ENCODE measurements around the gene ZBTB45.
"Not testable (repeated sequence)": the region's sequence is repeated elsewhere in the genome, so short reads cannot be mapped to it uniquely, and the experiment has no call there.

The ZBTB45 gene

GRCh38 chr19:58554494-58555368, 35.1 kb upstream of the ZBTB45 start, which contains the start of gene CHMP2A:
TSS of gene CHMP2A (minus strand) at chr19:58555105. CDS start at chr19:58554212, 893 bp downstream.
- peak; percentile 98 to 99 for DNase-seq

- DNase-seq: peak in 1 of 2 donors; percentile 47
Observed at GRCh38 chr19:58553799-58554493, 34.3 kb upstream of the ZBTB45 start.

GRCh38 chr19:58552655-58553054, 33.0 kb upstream of the ZBTB45 start:
- DNase-seq: no peak

DNA sequence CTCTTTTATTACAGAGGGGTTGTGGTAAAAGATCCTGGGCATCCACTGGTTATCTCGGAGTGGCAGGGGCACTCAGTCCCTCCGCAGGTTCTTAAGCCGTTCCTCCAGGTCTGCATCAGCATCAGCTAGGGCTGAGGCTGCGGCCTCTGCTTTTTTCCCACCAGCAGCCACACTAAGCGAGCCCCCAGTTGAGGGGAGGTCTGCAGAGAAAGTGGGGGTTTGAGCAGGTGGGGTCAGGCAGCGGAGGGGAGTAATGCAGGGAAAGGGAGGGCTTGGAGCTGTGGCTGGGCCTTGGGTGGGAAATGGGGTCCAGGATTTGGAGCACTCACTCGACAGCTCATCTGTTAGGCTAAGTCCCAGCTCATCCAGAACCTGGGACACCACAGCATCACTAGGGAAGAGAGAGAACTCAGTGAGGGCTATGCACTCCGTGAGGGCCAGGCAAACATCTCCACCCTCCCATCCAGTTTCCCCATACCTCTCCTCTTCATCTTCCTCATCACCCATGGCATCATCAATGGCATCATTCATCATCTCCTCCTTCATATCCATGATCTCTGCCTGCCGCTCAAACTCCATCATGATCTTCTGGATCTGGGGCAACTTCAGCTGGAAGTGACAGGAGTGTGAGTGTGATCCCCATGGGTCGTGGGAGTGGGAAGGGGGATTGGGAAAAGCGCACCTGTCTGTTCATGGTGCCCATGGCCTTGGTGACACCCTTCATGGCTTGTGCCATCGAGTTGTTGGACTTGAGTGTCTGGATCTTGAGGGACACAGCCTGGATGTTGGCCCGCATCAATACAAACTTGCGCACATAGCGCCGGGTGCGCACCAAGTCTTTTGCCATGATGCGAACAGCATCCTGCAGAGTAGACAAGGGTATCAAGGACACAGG, 32.2 kb upstream of the ZBTB45 start:
- DNase-seq: peak in 1 of 2 donors; percentile 21

DNA sequence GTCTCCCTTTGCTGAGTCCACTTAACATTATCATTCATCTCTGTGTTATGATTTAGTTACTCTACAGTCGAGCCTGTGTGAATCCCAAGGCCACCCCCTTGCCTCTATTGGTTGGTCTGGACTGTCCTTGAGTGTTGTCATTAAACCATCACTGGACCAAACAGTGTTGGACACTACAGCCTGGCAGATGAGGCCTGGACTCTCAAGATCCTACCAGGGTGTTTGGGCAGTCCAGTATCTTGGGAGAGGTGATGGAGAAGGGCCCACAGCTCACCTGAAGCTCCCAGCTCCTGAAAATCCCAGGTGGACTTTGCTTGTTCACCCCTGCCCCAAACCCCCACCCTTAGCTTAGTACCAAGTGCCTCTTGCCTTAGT, 31.5 kb upstream of the ZBTB45 start:
- DNase-seq: no peak

DNA sequence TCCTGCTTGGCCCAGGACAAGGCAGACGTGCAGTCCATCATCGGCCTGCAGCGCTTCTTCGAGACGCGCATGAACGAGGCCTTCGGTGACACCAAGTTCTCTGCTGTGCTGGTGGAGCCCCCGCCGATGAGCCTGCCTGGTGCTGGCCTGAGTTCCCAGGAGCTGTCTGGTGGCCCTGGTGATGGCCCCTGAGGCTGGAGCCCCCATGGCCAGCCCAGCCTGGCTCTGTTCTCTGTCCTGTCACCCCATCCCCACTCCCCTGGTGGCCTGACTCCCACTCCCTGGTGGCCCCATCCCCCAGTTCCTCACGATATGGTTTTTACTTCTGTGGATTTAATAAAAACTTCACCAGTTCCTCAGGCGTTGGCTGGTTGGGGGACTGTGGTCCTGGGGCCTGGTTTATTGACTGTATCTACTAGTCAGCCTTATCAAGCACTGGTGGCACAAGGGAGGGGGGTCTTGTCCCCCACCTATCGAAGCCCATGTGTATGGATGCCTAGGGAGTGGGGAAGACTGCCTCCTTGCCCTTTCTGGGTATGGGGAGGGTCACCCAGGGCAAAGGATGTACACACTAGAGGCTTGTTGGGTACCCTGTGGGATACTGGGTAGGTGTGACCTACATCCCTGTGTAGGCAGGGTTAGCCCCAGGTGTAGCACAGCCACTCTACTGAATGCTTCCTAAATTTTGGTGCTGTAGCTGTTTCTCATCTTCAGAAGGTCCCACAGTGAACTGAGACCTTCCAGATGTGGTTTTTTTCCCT, 30.9 kb upstream of the ZBTB45 start:
- peak in 1 of 2 donors; percentile 18 for DNase-seq

DNA sequence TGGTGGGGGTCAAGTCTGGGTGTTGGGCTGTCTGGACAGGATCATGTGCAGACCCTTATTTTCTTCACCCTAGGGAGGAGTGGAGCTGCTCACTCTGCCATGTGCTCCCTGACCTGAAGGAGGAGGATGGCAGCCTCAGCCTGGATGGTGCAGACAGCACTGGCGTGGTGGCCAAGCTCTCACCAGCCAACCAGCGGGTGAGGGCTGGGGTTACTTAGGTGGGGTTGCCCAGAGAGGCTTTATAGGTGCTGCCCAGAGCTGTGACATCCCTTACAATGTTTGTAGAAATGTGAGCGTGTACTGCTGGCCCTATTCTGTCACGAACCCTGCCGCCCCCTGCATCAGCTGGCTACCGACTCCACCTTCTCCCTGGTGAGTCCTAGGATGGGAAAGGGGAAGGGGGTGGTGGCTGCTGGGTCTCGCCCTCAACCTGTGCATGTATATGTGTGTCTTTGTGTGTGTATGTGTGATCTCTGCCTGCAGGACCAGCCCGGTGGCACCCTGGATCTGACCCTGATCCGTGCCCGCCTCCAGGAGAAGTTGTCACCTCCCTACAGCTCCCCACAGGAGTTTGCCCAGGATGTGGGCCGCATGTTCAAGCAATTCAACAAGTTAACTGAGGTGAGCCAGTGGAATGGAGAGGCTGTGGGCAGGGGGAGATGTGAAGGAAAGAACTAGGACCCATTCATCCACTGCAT, 30.2 kb upstream of the ZBTB45 start:
- no peak for DNase-seq

GRCh38 chr19:58548859-58549663, 29.5 kb upstream of the ZBTB45 start:
- no peak for DNase-seq

DNA sequence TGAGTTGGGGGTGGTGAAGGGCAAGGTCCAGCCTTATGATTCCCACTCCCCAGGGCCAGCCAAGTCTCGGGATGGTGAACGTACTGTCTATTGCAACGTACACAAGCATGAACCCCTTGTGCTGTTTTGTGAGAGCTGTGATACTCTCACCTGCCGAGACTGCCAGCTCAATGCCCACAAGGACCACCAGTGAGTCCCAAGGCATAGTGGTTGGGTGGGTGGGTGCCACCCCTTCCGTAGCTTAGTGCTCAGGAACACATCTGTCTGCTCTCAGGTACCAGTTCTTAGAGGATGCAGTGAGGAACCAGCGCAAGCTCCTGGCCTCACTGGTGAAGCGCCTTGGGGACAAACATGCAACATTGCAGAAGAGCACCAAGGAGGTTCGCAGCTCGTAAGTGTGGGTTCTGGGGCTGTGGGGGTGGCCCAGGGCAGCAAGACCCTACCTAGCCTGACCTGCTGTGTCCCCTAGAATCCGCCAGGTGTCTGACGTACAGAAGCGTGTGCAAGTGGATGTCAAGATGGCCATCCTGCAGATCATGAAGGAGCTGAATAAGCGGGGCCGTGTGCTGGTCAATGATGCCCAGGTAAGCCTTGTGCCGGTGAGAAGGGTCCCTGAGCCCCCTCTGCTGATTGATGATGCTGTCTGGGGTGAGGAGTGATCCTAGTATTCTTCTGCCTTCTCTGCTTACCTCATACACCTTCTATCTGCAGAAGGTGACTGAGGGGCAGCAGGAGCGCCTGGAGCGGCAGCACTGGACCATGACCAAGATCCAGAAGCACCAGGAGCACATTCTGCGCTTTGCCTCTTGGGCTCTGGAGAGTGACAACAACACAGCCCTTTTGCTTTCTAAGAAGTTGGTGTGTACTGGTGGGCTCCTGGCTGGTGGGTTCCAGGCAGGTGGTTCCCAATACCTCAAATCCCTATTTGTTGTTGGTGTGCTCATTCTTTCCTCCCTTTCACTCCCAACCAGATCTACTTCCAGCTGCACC, 28.0 kb upstream of the ZBTB45 start:
- peak in 1 of 2 donors; percentile 19 for DNase-seq

DNA sequence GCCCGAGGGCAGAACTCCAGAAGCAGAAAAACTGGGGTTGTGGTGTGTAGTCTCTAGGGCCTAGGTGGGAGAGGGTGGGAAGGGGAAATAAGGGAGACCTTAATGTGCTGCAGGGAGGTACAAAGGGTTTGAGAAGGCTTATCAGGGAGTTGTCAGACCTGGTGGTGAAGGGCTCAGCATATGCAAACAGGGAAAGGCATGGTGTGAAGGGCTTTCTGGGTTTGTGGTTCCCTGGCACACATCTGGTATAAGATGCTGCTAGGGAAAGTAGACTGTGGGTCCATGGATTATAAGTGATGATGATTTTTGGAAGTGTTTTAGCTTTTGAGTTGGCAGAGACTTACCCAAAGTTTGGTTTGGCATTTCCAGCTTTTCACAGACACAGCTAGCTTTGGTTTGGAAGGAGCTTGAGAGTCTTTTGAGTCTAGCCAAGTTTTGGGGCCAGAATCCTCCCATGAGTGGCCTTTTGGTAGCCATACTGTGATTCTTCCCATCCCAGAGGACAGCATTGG, 26.5 kb upstream of the ZBTB45 start:
- DNase-seq: no peak

DNA sequence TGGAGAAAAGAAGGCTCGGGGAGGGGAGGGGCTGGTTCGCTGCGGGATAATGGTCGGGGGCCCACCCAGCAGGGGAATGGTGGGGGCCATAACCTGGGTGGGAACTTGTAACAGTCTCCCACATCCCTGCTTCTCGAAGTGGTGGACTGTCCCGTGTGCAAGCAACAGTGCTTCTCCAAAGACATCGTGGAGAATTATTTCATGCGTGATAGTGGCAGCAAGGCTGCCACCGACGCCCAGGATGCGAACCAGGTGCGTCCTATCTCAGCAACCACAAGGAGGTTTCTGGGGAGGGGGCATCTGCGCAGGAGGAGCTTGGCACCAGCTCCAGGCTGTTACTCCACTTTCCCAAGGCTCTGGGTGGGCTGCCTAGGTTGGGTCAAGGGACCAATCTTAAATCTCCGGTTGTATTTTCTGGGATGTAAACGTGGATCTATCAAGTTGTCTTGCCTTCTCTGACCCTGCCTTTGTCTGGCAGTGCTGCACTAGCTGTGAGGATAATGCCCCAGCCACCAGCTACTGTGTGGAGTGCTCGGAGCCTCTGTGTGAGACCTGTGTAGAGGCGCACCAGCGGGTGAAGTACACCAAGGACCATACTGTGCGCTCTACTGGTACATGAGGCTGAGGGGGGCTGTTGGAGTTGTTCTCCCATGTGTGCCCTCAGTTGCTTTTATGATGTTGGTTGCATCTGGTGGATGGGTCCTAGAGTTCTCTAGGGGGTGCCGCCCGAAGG, 25.8 kb upstream of the ZBTB45 start:
- peak in 1 of 2 donors; percentile 18 for DNase-seq

DNA sequence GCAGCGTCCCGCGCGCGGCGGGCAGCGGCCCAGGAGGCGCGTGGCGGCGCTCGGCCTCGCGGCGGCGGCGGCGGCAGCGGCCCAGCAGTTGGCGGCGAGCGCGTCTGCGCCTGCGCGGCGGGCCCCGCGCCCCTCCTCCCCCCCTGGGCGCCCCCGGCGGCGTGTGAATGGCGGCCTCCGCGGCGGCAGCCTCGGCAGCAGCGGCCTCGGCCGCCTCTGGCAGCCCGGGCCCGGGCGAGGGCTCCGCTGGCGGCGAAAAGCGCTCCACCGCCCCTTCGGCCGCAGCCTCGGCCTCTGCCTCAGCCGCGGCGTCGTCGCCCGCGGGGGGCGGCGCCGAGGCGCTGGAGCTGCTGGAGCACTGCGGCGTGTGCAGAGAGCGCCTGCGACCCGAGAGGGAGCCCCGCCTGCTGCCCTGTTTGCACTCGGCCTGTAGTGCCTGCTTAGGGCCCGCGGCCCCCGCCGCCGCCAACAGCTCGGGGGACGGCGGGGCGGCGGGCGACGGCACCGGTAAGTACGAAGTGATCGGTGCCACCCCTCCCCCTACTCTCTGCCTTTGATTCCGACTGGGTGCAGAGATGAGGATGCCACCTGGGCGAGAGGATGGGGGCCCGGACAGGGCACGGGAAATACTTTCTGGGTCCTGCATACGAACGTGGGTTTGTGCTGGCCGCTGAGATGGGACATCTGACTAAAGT, 25.1 kb upstream of the ZBTB45 start:
- DNase-seq: peak in 1 of 2 donors; percentile 77

GRCh38 chr19:58543826-58544590, 24.4 kb upstream of the ZBTB45 start, which contains the start of gene TRIM28:
TSS of gene TRIM28 (plus strand) at chr19:58544064. CDS start at chr19:58544758, 694 bp downstream.
- DNase-seq: peak; percentile 100

DNA sequence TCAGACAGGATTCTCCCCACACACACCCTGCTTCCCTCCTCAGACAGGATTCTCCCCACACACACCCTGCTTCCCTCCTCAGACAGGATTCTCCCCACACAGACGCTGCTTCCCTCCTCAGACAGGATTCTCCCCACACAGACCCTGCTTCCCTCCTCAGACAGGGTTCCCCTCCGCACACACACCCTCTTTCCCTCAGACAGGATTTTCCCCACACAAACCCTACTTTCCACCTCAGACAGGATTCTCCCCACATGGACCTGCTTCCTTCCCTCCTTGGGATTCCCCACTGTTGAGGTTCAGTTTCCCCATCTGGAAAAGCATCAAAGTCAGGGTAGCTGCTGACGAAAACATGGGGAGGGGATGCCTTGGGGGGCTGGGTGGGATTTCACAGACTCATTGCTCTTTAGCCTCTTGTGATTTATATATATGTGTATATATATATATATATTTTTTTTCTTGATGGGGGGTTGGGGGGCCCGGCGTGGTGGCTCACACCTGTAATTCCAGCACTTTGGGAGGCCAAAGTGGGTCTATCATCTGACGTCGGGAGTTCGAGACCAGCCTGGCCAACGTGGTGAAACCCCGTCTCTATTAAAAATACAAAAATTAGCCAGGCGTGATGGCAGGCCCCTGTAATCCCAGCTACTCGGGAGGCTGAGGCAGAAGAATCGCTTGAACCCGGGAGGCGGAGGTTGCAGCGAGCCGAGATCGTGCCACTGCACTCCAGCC, 23.2 kb upstream of the ZBTB45 start:
- DNase-seq: not testable (repeated sequence)

DNA sequence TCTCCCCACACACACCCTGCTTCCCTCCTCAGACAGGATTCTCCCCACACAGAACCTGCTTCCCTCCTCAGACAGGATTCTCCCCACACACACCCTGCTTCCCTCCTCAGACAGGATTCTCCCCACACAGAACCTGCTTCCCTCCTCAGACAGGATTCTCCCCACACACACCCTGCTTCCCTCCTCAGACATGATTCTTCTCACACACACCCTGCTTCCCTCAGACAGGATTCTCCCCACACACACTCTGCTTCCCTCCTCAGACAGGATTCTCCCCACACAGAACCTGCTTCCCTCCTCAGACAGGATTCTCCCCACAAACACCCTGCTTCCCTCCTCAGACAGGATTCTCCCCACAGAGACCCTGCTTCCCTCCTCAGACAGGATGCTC, 19.6 kb upstream of the ZBTB45 start:
- DNase-seq: not testable (repeated sequence)

Measured in stimulated activated CD4-positive, alpha-beta T cell treated with anti-CD3 and anti-CD28 coated beads, Interleukin-2, amount 100 ng/mL, for 24 hours (primary cell).